Activated naive CD4-positive, alpha-beta T cell treated with anti-CD3 and anti-CD28 coated beads for 36 hours (primary cell): Measurements from ENCODE around the gene DCUN1D4. TPM values are rescaled to one million over a fixed set of nuclear protein-coding genes. Genes with fewer than 3 reads are reported as not detected.

ENCODE experiments used
- CTCF ChIA-PET: fragments of 350-600 bp; sonication (Branson Sonifier 250); formaldehyde crosslinking; loops from one replicate; lab custom pipeline; 2021; ENCODE audit warnings: antibody characterized with exemption; lab: Charles Lee
- DNase-seq: peaks from one replicate; pipeline ENCODE4 v3.0.0-alpha.2; 2020
- H3K27ac Mint-ChIP-seq: one replicate; pipeline ENCODE4 v1.8.0; 2021; ENCODE audit warnings: mild to moderate bottlenecking, mixed read lengths
- H3K27me3 Mint-ChIP-seq: one replicate; pipeline ENCODE4 v1.8.0; 2021; ENCODE audit warnings: low read depth, mixed read lengths
- H3K36me3 Mint-ChIP-seq: one replicate; pipeline ENCODE4 v1.8.0; 2021; ENCODE audit warnings: low read depth, mixed read lengths
- H3K4me1 Mint-ChIP-seq: one replicate; pipeline ENCODE4 v1.8.0; 2021; ENCODE audit warnings: low read depth, mixed read lengths
- H3K4me3 Mint-ChIP-seq: one replicate; pipeline ENCODE4 v1.8.0; 2021; ENCODE audit warnings: mild to moderate bottlenecking, moderate library complexity, mixed read lengths
- H3K9me3 Mint-ChIP-seq: one replicate; pipeline ENCODE4 v1.8.0; 2021; ENCODE audit warnings: mixed read lengths
- intact Hi-C: fragments of 100-400 bp; cut with micrococcal nuclease; formaldehyde crosslinking; loops from one replicate; pipeline ENCODE4 v1.15.1; 2023
- total RNA-seq, 2 experiments: library from RNA; stranded (reverse); gene quantifications; one replicate each; pipeline ENCODE4 v1.2.3, GENCODE V29; 2021

DCUN1D4 gene
- total RNA-seq, 2 experiments from 2014 or later = 27.7 to 28.2 TPM

DNA sequence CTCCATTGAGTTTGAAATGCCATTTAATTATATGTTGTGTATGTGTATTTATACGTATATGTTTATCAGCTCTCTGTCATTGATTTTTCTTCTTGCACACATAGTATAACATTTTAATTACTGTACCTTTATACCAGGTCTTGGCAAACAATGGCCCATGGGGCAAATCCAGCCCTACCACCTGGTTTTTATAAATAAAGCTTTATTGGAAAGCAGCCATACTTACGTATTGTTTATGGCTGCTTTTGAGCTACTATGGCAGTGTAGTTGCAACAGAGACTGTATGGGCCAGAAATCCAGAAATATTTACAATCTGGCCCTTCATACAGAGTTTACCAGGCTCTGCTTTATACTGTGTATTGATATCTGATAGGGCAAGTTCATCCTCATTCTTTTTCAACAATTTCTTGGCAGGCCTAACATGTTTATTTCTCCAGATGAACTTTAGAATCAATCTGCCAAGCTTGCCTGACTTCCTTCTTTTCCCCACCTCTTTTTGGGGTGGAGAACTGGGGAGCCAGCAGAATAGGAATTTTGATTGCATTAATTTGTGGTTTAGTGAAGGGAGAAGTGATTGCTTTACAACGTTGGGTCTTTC lies 15.8 kb downstream of the DCUN1D4 start:
- Mint-ChIP-seq H3K9me3 (no peaks in the 10 kb centered on the region), H3K4me1 (peaks cover 18% of the 10 kb centered on the region), H3K27ac (no peak overlapping the region), H3K27me3 (no peaks in the 10 kb centered on the region), H3K4me3 (no peak overlapping the region), H3K36me3 (peaks cover 25% of the 10 kb centered on the region)
- CTCF ChIA-PET = no interaction called here
- no peak for DNase-seq
- intact Hi-C loops = no loop called here

DNA sequence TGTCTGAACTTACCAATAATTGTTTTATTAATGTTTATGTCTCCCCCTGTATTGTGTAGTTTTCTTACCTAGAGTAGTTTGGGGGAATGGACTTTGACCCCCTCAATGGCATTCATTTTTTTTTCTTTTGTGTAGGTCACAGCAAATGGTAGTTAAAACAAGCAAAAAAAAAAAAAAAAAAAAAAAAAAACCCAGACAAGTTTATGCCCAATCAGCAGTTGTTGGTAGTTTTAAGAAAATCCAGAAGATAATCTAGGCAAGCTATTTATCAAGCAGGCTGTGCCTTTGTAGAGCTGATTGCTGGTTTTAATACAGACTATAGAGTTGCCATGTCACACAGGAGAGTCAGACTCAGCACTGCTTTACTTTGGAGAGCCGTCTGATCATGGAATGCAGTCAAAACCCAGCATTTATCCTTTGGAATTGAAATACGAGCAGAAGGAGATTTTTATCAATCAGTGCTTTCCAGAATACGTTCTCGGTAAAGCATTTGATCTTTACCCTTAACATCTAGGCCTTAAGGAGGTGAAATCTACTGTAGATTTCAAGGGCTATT lies 16.6 kb downstream of the DCUN1D4 start:
- Mint-ChIP-seq H3K27ac (no peak overlapping the region), H3K4me3 (no peak overlapping the region), H3K4me1 (peaks cover 14% of the 10 kb centered on the region), H3K27me3 (no peaks in the 10 kb centered on the region), H3K9me3 (no peaks in the 10 kb centered on the region), H3K36me3 (peaks cover 22% of the 10 kb centered on the region)
- intact Hi-C loops = no loop called here
- CTCF ChIA-PET = no interaction called here
- DNase-seq = no peak

DNA sequence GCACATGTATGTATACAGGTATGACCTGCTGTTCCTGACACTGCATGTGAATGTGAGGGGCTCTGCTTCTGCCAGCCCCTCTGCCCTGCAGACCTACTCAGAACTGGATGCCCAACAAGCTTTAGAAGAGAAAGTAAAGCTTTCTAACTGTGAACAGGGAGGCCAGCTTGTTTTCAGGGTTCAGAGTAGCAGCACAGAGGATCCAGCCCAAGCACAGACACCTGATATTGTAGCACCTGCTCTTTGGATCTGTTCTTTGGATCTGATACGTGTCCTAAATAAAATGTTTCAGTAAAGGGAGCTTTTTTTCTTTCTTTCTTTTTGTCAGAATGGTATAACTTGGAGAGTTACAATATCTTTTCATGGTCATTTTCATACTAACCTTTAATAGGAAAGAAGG lies 19.2 kb downstream of the DCUN1D4 start:
- Mint-ChIP-seq H3K4me1 (peaks cover 12% of the 10 kb centered on the region), H3K9me3 (no peaks in the 10 kb centered on the region), H3K36me3 (peaks cover 24% of the 10 kb centered on the region), H3K4me3 (no peak overlapping the region), H3K27ac (no peak overlapping the region), H3K27me3 (no peaks in the 10 kb centered on the region)
- intact Hi-C loops = no loop called here
- no peak for DNase-seq
- CTCF ChIA-PET = no interaction called here

DNA sequence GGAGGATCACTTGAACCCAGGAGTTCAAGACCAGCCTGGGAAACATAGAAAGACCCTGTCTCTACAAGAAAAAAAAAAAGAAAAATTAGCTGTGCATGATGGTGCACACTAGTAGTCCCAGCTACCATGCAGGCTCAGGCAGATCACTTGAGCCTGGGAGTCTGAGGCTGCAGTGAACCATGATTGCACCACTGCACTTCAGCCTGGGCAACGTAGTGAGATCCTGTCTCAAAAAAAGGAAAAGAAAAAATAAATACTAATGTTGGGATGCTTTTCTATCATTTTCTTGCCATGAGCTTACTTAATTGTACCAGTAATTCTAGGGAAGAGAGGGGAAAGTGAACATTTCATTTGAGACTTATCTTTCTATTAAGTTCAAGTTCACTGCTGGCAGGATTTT lies 19.8 kb downstream of the DCUN1D4 start:
- peaks cover 24% of the 10 kb centered on the region for H3K36me3 Mint-ChIP-seq
- H3K9me3 Mint-ChIP-seq = no peaks in the 10 kb centered on the region
- H3K4me1 Mint-ChIP-seq = peaks cover 9% of the 10 kb centered on the region
- H3K27me3 Mint-ChIP-seq = no peaks in the 10 kb centered on the region
- H3K4me3 Mint-ChIP-seq = no peak overlapping the region
- CTCF ChIA-PET = no interaction called here
- intact Hi-C loops = no loop called here
- no peak overlapping the region for H3K27ac Mint-ChIP-seq
- DNase-seq = no peak

DNA sequence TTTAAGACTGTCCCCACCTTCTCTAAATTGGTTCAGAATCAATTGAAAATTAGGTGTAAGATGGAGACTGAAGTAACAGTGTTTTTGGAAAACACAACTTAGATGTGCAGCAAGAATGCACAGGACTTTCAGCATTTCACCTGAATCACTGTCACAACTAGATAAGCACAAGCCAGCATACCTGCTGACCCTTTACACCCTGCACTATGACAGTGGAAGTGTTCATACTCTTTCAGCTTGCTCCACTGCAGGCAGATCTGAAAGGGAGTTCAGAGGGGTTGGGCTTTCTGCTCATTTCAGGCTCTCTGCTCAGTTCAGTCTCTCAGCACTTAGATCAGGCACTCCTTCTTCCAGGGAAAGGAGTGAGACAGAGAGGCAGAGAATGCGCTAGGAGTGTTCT lies 22.8 kb downstream of the DCUN1D4 start:
- CTCF ChIA-PET = no interaction called here
- Mint-ChIP-seq H3K4me1 (peaks cover 9% of the 10 kb centered on the region), H3K36me3 (peaks cover 28% of the 10 kb centered on the region)

DNA sequence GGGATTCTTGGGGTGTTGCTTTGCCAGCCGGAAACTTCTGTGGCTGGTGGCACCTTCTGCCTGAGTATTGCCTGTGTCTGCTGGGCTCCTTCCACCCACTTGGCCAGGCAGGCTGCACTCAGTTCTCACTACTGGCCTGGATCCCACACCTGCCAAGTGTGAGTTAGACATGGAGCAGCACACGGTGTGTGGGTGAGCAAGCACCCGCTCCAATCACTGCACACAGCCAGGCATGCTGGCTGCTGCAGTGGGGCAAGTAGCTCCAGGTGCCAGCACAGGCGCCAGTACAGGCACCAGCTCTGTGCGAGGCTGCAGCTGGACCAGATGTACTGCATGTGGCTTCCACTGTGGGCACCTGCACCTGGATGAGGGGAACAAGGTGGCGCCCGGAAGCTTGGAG lies 23.9 kb downstream of the DCUN1D4 start:
- intact Hi-C loops = no loop called here
- DNase-seq = no peak
- Mint-ChIP-seq H3K9me3 (no peaks in the 10 kb centered on the region), H3K4me1 (peaks cover 5% of the 10 kb centered on the region), H3K27ac (no peak overlapping the region), H3K27me3 (no peaks in the 10 kb centered on the region), H3K36me3 (peaks cover 36% of the 10 kb centered on the region), H3K4me3 (no peak overlapping the region)
- CTCF ChIA-PET = interaction anchor here (1.3 kb wide), 1 partner anchor 14 kb away, joined by 3 read pairs; no protein-coding TSS in a partner anchor

More for the DNA sequence above, 22.8 kb downstream of the DCUN1D4 start:
- no peak for DNase-seq
- Mint-ChIP-seq H3K4me3 (no peak overlapping the region), H3K27ac (no peak overlapping the region), H3K9me3 (no peaks in the 10 kb centered on the region), H3K27me3 (no peaks in the 10 kb centered on the region)
- intact Hi-C loops = no loop called here

DNA sequence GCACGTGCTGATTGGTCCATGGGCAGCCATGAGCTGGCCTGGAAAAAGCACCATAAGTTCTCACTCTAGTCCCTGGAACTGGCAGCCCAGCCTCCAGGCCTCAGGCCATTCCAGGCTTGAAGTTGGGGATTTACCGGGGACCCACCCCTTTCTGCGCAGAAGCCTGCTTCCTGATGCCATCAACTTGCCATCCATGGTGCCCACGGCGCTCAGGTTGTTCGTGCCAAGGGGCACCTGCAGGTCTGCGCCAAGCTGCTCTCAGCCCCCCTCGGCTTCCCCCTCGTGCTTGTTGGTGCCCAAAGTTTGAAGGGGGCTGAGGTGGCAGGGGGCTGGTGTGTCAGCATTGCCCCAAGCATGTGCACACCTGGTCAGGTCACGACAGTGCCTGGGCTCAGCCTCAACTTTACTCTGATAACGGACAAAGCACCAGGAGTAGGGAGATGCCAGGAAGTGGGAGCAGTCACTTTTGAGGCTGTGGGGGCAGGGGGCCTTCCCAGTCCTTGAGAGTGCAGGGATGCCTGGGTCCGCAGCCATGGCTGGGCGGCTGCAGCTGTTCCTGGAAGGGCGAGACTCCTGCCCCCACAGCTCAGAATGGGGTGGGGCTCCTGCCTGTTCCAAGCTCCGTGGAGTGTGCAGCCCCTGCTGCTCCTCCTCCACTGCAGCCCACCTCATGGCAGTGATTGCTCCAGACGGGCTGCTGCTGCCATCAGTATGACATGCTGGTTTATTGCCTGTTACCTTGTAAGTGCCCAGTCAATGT lies 24.9 kb downstream of the DCUN1D4 start:
- CTCF ChIA-PET = interaction anchor here (1.3 kb wide), 1 partner anchor 15 kb away, joined by 3 read pairs; no protein-coding TSS in a partner anchor
- peaks cover 40% of the 10 kb centered on the region for H3K36me3 Mint-ChIP-seq
- intact Hi-C loops = no loop called here
- H3K4me3 Mint-ChIP-seq = no peak overlapping the region
- peaks cover 5% of the 10 kb centered on the region for H3K4me1 Mint-ChIP-seq
- DNase-seq = no peak
- no peak overlapping the region for H3K27ac Mint-ChIP-seq
- H3K9me3 Mint-ChIP-seq = no peaks in the 10 kb centered on the region
- no peaks in the 10 kb centered on the region for H3K27me3 Mint-ChIP-seq

DNA sequence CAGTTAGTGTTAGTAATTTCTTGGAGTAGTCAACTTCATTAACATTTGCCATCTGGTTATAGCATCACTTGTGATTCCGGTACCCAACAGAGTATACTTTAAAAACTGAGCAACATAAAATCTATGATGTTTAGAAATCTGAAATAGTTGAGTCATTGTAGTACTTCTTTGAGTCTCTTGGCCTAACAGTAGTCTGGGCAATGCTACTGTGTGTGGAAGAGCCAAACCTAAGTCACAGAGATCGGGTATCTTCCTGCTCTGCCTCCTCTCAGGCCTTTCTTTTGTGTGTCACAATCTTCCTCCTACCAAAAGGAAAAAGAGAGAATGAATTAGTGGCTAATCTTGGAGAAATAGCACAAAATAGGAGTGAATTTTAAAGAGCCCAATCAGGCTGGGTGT lies 25.5 kb downstream of the DCUN1D4 start:
- intact Hi-C loops = no loop called here
- no peak for DNase-seq
- Mint-ChIP-seq H3K27me3 (no peaks in the 10 kb centered on the region), H3K9me3 (no peaks in the 10 kb centered on the region), H3K4me3 (no peak overlapping the region), H3K36me3 (peaks cover 46% of the 10 kb centered on the region), H3K4me1 (peaks cover 5% of the 10 kb centered on the region), H3K27ac (no peak overlapping the region)
- CTCF ChIA-PET = no interaction called here

DNA sequence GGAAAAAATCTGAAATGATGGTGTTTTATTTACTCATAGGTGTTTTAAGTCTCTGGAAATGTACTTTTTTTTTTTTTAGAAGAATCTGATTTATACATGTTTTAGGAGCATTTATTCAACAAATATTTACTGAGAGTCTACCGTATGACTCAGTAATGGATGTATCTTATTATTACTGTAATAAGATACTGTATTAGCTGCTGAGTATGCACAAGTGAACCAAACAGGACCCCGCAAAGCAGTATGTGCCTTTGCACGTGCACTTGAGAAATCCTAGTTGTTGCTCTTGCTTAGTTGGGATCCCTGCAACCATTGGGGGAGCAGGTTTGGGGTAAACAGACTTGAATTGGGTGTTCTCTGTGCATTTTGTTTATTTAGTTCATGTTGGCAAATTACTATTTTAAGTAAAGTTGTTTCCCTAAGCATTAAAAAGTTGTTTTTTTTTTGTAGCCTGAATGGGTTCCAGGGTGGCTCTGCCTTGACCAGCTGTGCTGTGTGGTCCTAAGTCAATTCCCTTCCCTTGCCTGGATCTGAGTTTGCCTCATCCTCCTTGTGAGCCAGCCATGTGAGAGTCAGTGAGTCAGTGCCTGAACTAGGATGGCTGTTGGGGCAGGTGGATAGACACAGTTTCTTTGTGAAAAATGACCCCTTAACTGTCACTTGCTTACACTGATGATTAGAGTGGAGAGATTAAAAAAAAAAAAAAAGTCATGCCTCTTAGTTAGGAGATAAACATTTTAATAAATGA lies 27.7 kb downstream of the DCUN1D4 start:
- Mint-ChIP-seq H3K27ac (no peak overlapping the region), H3K4me3 (no peak overlapping the region), H3K9me3 (no peaks in the 10 kb centered on the region), H3K4me1 (no peaks in the 10 kb centered on the region), H3K36me3 (peaks cover 59% of the 10 kb centered on the region), H3K27me3 (no peaks in the 10 kb centered on the region)
- intact Hi-C loops = loop anchor here (10.0 kb wide), 1 partner anchor 54 kb away; no protein-coding TSS in a partner anchor
- CTCF ChIA-PET = interaction anchor here (0.6 kb wide), 1 partner anchor 25 kb away, joined by 6 read pairs; no protein-coding TSS in a partner anchor
- no peak for DNase-seq

DNA sequence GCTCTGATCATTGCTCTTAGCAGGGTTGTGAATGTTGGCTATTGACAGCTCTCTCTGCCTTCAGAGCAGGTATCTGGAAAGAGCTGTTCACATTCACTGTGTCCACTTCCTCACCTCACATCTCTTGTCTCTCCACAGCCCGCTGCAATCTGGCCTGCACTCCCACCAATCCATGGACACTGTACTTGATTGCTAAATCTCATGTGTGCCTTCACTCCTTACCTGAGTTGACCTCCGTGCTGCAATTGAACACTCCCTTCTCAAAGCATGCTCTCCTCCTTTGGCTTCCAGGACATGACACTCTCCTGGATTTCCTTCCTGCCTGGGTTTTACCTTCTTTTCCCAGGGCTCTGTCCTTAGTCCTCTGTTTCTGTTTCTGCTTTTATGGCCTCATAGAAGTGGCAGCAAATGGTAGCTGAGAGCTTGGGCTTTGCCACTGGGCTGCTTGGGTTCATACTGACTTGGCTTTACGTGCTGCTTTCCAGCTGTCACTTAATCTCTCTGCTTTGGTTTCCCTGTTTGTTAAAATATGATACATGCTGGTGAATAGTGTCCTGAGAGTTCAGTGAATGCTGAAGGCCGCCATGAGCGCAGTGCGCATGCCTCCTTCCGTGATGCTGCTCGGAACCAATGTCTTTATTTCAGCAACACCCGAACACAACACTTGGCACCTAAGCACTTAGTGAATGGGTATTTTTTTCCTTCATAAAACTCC lies 29.5 kb downstream of the DCUN1D4 start:
- Mint-ChIP-seq H3K9me3 (no peaks in the 10 kb centered on the region), H3K27ac (no peak overlapping the region), H3K4me1 (no peaks in the 10 kb centered on the region), H3K36me3 (peaks cover 61% of the 10 kb centered on the region), H3K27me3 (no peaks in the 10 kb centered on the region), H3K4me3 (no peak overlapping the region)
- DNase-seq = no peak
- intact Hi-C loops = loop anchor here (10.0 kb wide), 1 partner anchor 52 kb away; no protein-coding TSS in a partner anchor
- CTCF ChIA-PET = no interaction called here

DNA sequence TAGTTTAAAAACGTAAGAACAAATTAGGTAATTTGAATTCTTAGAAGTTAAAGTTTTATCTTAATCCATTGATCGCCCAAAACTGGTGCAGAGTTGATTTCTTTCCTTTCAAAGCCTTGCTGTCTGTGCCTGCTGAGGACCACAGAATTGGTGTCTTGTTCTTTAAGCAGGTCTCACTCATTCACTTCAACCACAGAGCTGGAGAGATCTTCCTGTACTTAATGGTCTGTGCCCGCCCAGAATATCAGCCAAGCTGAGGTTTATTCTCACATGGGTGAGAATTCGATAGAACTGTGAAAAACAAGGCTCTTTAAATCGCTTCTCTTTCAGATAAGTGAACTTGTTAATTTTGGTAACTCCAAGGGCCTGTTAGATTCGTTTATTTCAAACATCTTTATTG lies 31.6 kb downstream of the DCUN1D4 start:
- Mint-ChIP-seq H3K36me3 (peaks cover 70% of the 10 kb centered on the region), H3K27me3 (no peaks in the 10 kb centered on the region)

More for the DNA sequence above, 31.6 kb downstream of the DCUN1D4 start:
- no peaks in the 10 kb centered on the region for H3K9me3 Mint-ChIP-seq
- no peak overlapping the region for H3K27ac Mint-ChIP-seq
- no peak overlapping the region for H3K4me3 Mint-ChIP-seq
- no peak for DNase-seq
- CTCF ChIA-PET = no interaction called here
- intact Hi-C loops = loop anchor here (10.0 kb wide), 1 partner anchor 50 kb away; no protein-coding TSS in a partner anchor
- no peaks in the 10 kb centered on the region for H3K4me1 Mint-ChIP-seq
